ENCODE data around the gene GABRB1. TPM values are rescaled to one million over a fixed set of nuclear protein-coding genes. Genes with fewer than 3 reads are reported as not detected.

GABRB1 gene
- total RNA-seq, 1 experiment from 2014 or later: not detected

DNA sequence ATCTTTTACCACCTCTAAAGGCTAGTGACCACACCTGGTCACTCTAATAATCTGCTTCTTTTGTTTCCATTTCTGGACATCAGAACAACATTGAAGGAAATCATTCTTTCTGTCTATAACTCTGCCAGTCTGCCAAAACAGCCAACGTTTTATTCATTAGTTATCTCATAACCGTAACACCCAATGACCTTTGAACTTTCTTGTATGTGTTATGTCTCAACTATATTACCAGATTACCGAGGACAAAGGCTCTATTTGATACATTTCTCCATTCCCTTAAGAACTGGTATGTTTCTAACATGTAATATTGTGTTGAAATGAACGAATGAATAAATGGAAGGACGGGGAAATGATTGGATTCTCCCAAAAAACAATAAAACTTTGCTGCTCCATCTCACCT is 152.7 kb downstream of the GABRB1 start:
- TF ChIP-seq EZH2 (IDR thresholded peaks at IDR 0.05) (no peak), TCF7L2 (IDR thresholded peaks at IDR 0.05; ENCODE audit: borderline replicate concordance, extremely low read depth, insufficient read depth, insufficient read length) (no peak), SIN3A (IDR thresholded peaks at IDR 0.05; ENCODE audit: low read depth) (no peak), ZFX (IDR thresholded peaks at IDR 0.05) (no peak), SP1 (IDR thresholded peaks at IDR 0.05; ENCODE audit: low read depth) (no peak), ZBTB33 (IDR thresholded peaks at IDR 0.05; ENCODE audit: extremely low read depth, insufficient replicate concordance, low read length) (no peak), POLR2AphosphoS5 (IDR thresholded peaks at IDR 0.05; ENCODE audit: low read depth, low read length) (no peak), CEBPB (IDR thresholded peaks at IDR 0.05; ENCODE audit: low read depth) (no peak), REST (IDR thresholded peaks at IDR 0.05; ENCODE audit: low read depth) (no peak), EZH2phosphoT487 (IDR thresholded peaks at IDR 0.05; ENCODE audit: borderline replicate concordance) (no peak), FOSL1 (IDR thresholded peaks at IDR 0.05; ENCODE audit: low read depth) (no peak), YY1 (IDR thresholded peaks at IDR 0.05; ENCODE audit: extremely low read depth, insufficient replicate concordance, low read depth, low read length) (no peak), JUND (IDR thresholded peaks at IDR 0.05) (no peak), SRF (IDR thresholded peaks at IDR 0.05; ENCODE audit: low read depth) (no peak), ZNF274 (IDR thresholded peaks at IDR 0.05; ENCODE audit: low read depth, low read length) (no peak), EGR1 (IDR thresholded peaks at IDR 0.05; ENCODE audit: low read depth) (no peak)
- TF ChIP-seq, protein P1, sequence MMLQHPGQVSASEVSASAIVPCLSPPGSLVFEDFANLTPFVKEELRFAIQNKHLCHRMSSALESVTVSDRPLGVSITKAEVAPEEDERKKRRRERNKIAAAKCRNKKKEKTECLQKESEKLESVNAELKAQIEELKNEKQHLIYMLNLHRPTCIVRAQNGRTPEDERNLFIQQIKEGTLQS (IDR thresholded peaks at IDR 0.05): no peak

More for the DNA sequence above, 152.7 kb downstream of the GABRB1 start:
- Histone ChIP-seq H4K20me1 (ENCODE audit: insufficient read depth) (no peaks in the 10 kb centered on the region; the same call in 1 of the 2 replicates), H3K27ac (ENCODE audit: low read depth, low read length) (no peak overlapping the region), H3K79me2 (ENCODE audit: insufficient read depth, low read length) (no peaks in the 10 kb centered on the region), H3K9ac (ENCODE audit: low read length) (no peak overlapping the region), H3K27me3 (ENCODE audit: insufficient read depth, low read length) (no peaks in the 10 kb centered on the region; the same call in 1 of the 2 replicates), H3K4me1 (ENCODE audit: control insufficient read depth in 1 of 2, insufficient read depth in 2 of 2, low read length in 2 of 2) (no peaks in the 10 kb centered on the region), H3K4me2 (ENCODE audit: low read length) (no peak overlapping the region), H3K36me3 (ENCODE audit: control insufficient read depth in 1 of 2, insufficient read depth in 2 of 2, low read length in 2 of 2) (no peaks in the 10 kb centered on the region), H3K9me3 (ENCODE audit: control insufficient read depth in 1 of 2, insufficient read depth in 1 of 2, low read depth in 1 of 2, low read length in 2 of 2) (no peaks in the 10 kb centered on the region), H3K4me3 (replicated peaks in 1 of 2; ENCODE audit: low read depth in 1 of 2, low read length in 2 of 2) (no peak overlapping the region), H2AFZ (ENCODE audit: low read depth, low read length, poor library complexity, severe bottlenecking) (no peak overlapping the region), H3K9me2 (ENCODE audit: insufficient read depth) (no peaks in the 10 kb centered on the region)
- DNase-seq (ENCODE audit: low read depth, low spot score) (no peak), ATAC-seq (no peak)
- CTCF ChIA-PET: no interaction called here
- intact Hi-C loops (cut with micrococcal nuclease): no loop called here
- no TSS peak for BruUV-seq (replicated peaks)
- POLR2A ChIA-PET: no interaction called here
- RAD21 ChIA-PET (ENCODE audit: low non-redundant PET in 1 of 2, low total read pairs in 2 of 2, uncharacterized antibody in 2 of 2, unreplicated experiment in 2 of 2): no interaction called here

All from HCT116 (cell line).